GM10266 (cell line): ENCODE data around the gene FAM210A.

Experiments
- DNase-seq: peaks from one replicate; pipeline ENCODE4 v3.0.0; 2012; ENCODE audit errors: extremely low spot score
- CTCF ChIP-seq: IDR thresholded peaks from 2 replicates; pipeline ENCODE4 v1.5.1; 2012; ENCODE audit warnings: mild to moderate bottlenecking, low read depth; ENCODE audit not compliant: control insufficient read depth, insufficient read depth; ENCODE audit errors: missing control alignments

FAM210A gene

GRCh38 chr18:13676471-13676870, 49.9 kb downstream of the FAM210A start:
- no peak for TF ChIP-seq CTCF
- no peak for DNase-seq

- TF ChIP-seq CTCF = no peak
- DNase-seq = no peak
These were observed 53.7 kb downstream of the FAM210A start for GRCh38 chr18:13672657-13673056.

- no peak for TF ChIP-seq CTCF
- no peak for DNase-seq
These were observed 64.5 kb downstream of the FAM210A start for GRCh38 chr18:13661779-13662256.

- no peak for DNase-seq
- TF ChIP-seq CTCF = no peak
These were observed 65.1 kb downstream of the FAM210A start for GRCh38 chr18:13661051-13661778.

- no peak for DNase-seq
- TF ChIP-seq CTCF = no peak
These were observed 65.8 kb downstream of the FAM210A start for GRCh38 chr18:13660510-13660909.

GRCh38 chr18:13658436-13659204, 67.7 kb downstream of the FAM210A start:
- no peak for DNase-seq

More at GRCh38 chr18:13658436-13659204, 67.7 kb downstream of the FAM210A start:
- no peak for TF ChIP-seq CTCF
